ENCODE data around the gene PRPF40A.

- TF ChIP-seq CTCF (IDR thresholded peaks at IDR 0.05; ENCODE audit: insufficient read depth, low read depth, low read length) (no peak), EZH2 (IDR thresholded peaks at IDR 0.05; ENCODE audit: insufficient read depth, low read length) (no peak)
Observed at GRCh38 chr2:152624805-152625204, 92.5 kb downstream of the PRPF40A start.

Measured in astrocyte (in vitro differentiated cells and primary cell).